Measurements from ENCODE around the gene THSD7A. TPM values are rescaled to one million over a fixed set of nuclear protein-coding genes. Genes with fewer than 3 reads are reported as not detected.

The THSD7A gene
- total RNA-seq, 1 donor from 2014 or later: 0.28 TPM

GRCh38 chr7:11758627-11759111, 73.3 kb downstream of the THSD7A start:
- no peak overlapping the region for H3K4me3 ChIP-seq
- no peak overlapping the region for H3K27ac ChIP-seq
- H3K9ac ChIP-seq: no peak overlapping the region
- H3K27me3 Mint-ChIP-seq (ENCODE audit: insufficient read depth, low read depth): no peaks in the 10 kb centered on the region
- no peak for TF ChIP-seq EZH2phosphoT487 (IDR thresholded peaks at IDR 0.05)
- no peak for TF ChIP-seq CTCF (IDR thresholded peaks at IDR 0.05)
- TF ChIP-seq EZH2 (IDR thresholded peaks at IDR 0.05): no peak
- H3K27me3 ChIP-seq: no peaks in the 10 kb centered on the region
- no peaks in the 10 kb centered on the region for H3K9me3 ChIP-seq (ENCODE audit: low read depth)
- no peak for DNase-seq (ENCODE audit: low spot score)
- H2AFZ ChIP-seq (replicated peaks): no peak overlapping the region
- H3K4me2 ChIP-seq: no peak overlapping the region
- no peaks in the 10 kb centered on the region for H3K9me3 Mint-ChIP-seq
- H3K36me3 Mint-ChIP-seq: no peaks in the 10 kb centered on the region
- peaks cover 4% of the 10 kb centered on the region for H3K4me1 ChIP-seq
- no peak overlapping the region for H3K4me3 Mint-ChIP-seq
- peaks cover 2% of the 10 kb centered on the region for H3K4me1 Mint-ChIP-seq
- H3K36me3 ChIP-seq: no peaks in the 10 kb centered on the region
- no peaks in the 10 kb centered on the region for H3K79me2 ChIP-seq (ENCODE audit: low read depth)
- no peak overlapping the region for H3K27ac Mint-ChIP-seq
- no peaks in the 10 kb centered on the region for H3F3A ChIP-seq (ENCODE audit: low read depth)
- H4K20me1 ChIP-seq (ENCODE audit: low read depth): no peaks in the 10 kb centered on the region

GRCh38 chr7:11757153-11757552, 74.8 kb downstream of the THSD7A start:
- no peak overlapping the region for H3K9ac ChIP-seq
- no peaks in the 10 kb centered on the region for H3K36me3 ChIP-seq
- DNase-seq (ENCODE audit: low spot score): no peak
- no peak overlapping the region for H3K27ac ChIP-seq
- Mint-ChIP-seq H3K27ac (no peak overlapping the region), H3K4me1 (peaks cover 7% of the 10 kb centered on the region), H3K9me3 (no peaks in the 10 kb centered on the region), H3K27me3 (ENCODE audit: insufficient read depth, low read depth) (no peaks in the 10 kb centered on the region), H3K36me3 (no peaks in the 10 kb centered on the region), H3K4me3 (no peak overlapping the region)
- H3K4me3 ChIP-seq: no peak overlapping the region
- H3F3A ChIP-seq (ENCODE audit: low read depth): no peaks in the 10 kb centered on the region
- H2AFZ ChIP-seq (replicated peaks): no peak overlapping the region
- H3K4me2 ChIP-seq: no peak overlapping the region
- H3K79me2 ChIP-seq (ENCODE audit: low read depth): no peaks in the 10 kb centered on the region
- no peaks in the 10 kb centered on the region for H3K27me3 ChIP-seq
- no peaks in the 10 kb centered on the region for H4K20me1 ChIP-seq (ENCODE audit: low read depth)
- no peaks in the 10 kb centered on the region for H3K9me3 ChIP-seq (ENCODE audit: low read depth)
- H3K4me1 ChIP-seq: peaks cover 4% of the 10 kb centered on the region
- TF ChIP-seq EZH2phosphoT487 (IDR thresholded peaks at IDR 0.05) (no peak), EZH2 (IDR thresholded peaks at IDR 0.05) (no peak), CTCF (IDR thresholded peaks at IDR 0.05) (no peak)

GRCh38 chr7:11754933-11755332, 77.1 kb downstream of the THSD7A start:
- no peak overlapping the region for H3K4me3 Mint-ChIP-seq
- H3K36me3 Mint-ChIP-seq: no peaks in the 10 kb centered on the region

More at GRCh38 chr7:11754933-11755332, 77.1 kb downstream of the THSD7A start:
- Histone ChIP-seq H3K27me3 (no peaks in the 10 kb centered on the region), H3K27ac (no peak overlapping the region), H3K4me2 (no peak overlapping the region), H3K4me1 (no peaks in the 10 kb centered on the region), H3K79me2 (ENCODE audit: low read depth) (no peaks in the 10 kb centered on the region), H3K4me3 (no peak overlapping the region), H3K36me3 (no peaks in the 10 kb centered on the region), H2AFZ (replicated peaks) (no peak overlapping the region), H3F3A (ENCODE audit: low read depth) (no peaks in the 10 kb centered on the region), H4K20me1 (ENCODE audit: low read depth) (no peaks in the 10 kb centered on the region), H3K9ac (no peak overlapping the region), H3K9me3 (ENCODE audit: low read depth) (no peaks in the 10 kb centered on the region)
- Mint-ChIP-seq H3K9me3 (no peaks in the 10 kb centered on the region), H3K4me1 (peaks cover 7% of the 10 kb centered on the region), H3K27ac (no peak overlapping the region), H3K27me3 (ENCODE audit: insufficient read depth, low read depth) (no peaks in the 10 kb centered on the region)
- no peak for TF ChIP-seq EZH2 (IDR thresholded peaks at IDR 0.05)
- TF ChIP-seq CTCF (IDR thresholded peaks at IDR 0.05): no peak
- no peak for TF ChIP-seq EZH2phosphoT487 (IDR thresholded peaks at IDR 0.05)
- DNase-seq (ENCODE audit: low spot score): no peak

Measured in neural progenitor cell (in vitro differentiated cells).